H9 (cell line): Measurements from ENCODE around the gene GABRG1. TPM values are rescaled to one million over a fixed set of nuclear protein-coding genes. Genes with fewer than 3 reads are reported as not detected.

Experiments used
- DNase-seq: peaks from one replicate; pipeline ENCODE4 v3.0.0-alpha.2; 2017
- H2AFZ ChIP-seq: one replicate; pipeline ENCODE4 v1.6.1; 2013; ENCODE audit warnings: mild to moderate bottlenecking, low read length, control low read depth, moderate library complexity
- H2AK5ac ChIP-seq: 2 replicates; pipeline ENCODE4 v1.6.1; 2013; ENCODE audit warnings: low read length, control low read depth, mixed read lengths; ENCODE audit not compliant: insufficient read length
- H2BK120ac ChIP-seq: one replicate; pipeline ENCODE4 v1.6.1; 2013; ENCODE audit warnings: low read depth, mild to moderate bottlenecking, low read length, control low read depth, inconsistent platforms; ENCODE audit not compliant: poor library complexity, severe bottlenecking
- H2BK12ac ChIP-seq: 2 replicates; pipeline ENCODE4 v1.6.1; 2013; ENCODE audit warnings: low read length, control low read depth, mixed read lengths, low read depth; ENCODE audit not compliant: insufficient read length
- H2BK15ac ChIP-seq: 2 replicates; pipeline ENCODE4 v1.6.1; 2013; ENCODE audit warnings: low read depth, low read length, control low read depth
- H2BK20ac ChIP-seq: one replicate; pipeline ENCODE4 v1.6.1; 2013; ENCODE audit warnings: low read depth, mild to moderate bottlenecking, low read length, control low read depth, inconsistent platforms; ENCODE audit not compliant: poor library complexity, severe bottlenecking
- H2BK5ac ChIP-seq: 2 replicates; pipeline ENCODE4 v1.6.1; 2013; ENCODE audit warnings: low read length, control low read depth, mixed read lengths; ENCODE audit not compliant: insufficient read length
- H3K14ac ChIP-seq: 2 replicates; pipeline ENCODE4 v1.6.1; 2013; ENCODE audit warnings: low read length, control low read depth; ENCODE audit not compliant: insufficient read depth
- H3K18ac ChIP-seq: 2 replicates; pipeline ENCODE4 v1.6.1; 2013; ENCODE audit warnings: low read depth, mild to moderate bottlenecking, mixed read lengths, low read length, control low read depth; ENCODE audit not compliant: insufficient read length
- H3K23ac ChIP-seq: 2 replicates; pipeline ENCODE4 v1.6.1; 2013; ENCODE audit warnings: low read length, control low read depth, mixed read lengths, low read depth; ENCODE audit not compliant: insufficient read length
- H3K23me2 ChIP-seq: 2 replicates; pipeline ENCODE4 v1.6.1; 2013; ENCODE audit warnings: low read depth, mild to moderate bottlenecking, mixed read lengths, low read length, control low read depth; ENCODE audit not compliant: insufficient read length, poor library complexity, severe bottlenecking
- H3K27ac ChIP-seq: 2 replicates; pipeline ENCODE4 v1.5.1; 2013; ENCODE audit warnings: low read length, control low read depth, mixed read lengths, low read depth; ENCODE audit not compliant: insufficient read length
- H3K27me3 ChIP-seq: 2 replicates; pipeline ENCODE4 v1.6.1; 2013; ENCODE audit warnings: low read length, control low read depth, inconsistent platforms; ENCODE audit not compliant: insufficient read depth
- H3K4ac ChIP-seq: 2 replicates; pipeline ENCODE4 v1.6.1; 2013; ENCODE audit warnings: low read depth, mild to moderate bottlenecking, control low read depth, inconsistent platforms, low read length, moderate library complexity
- H3K4me1 ChIP-seq: 2 replicates; pipeline ENCODE4 v1.6.1; 2013; ENCODE audit warnings: low read length, control low read depth, inconsistent platforms; ENCODE audit not compliant: insufficient read depth
- H3K4me2 ChIP-seq: 2 replicates; pipeline ENCODE4 v1.6.1; 2013; ENCODE audit warnings: low read length, control low read depth, mixed read lengths; ENCODE audit not compliant: insufficient read length, insufficient read depth
- H3K56ac ChIP-seq: 2 replicates; pipeline ENCODE4 v1.6.1; 2013; ENCODE audit warnings: low read depth, mild to moderate bottlenecking, mixed read lengths, low read length, control low read depth; ENCODE audit not compliant: insufficient read length
- H3K79me1 ChIP-seq: 2 replicates; pipeline ENCODE4 v1.6.1; 2013; ENCODE audit warnings: low read depth, mild to moderate bottlenecking, moderate library complexity, low read length, control low read depth, inconsistent platforms; ENCODE audit not compliant: insufficient read depth, poor library complexity, severe bottlenecking
- H3K79me2 ChIP-seq: 2 replicates; pipeline ENCODE4 v1.6.1; 2013; ENCODE audit warnings: low read length, control low read depth, inconsistent platforms; ENCODE audit not compliant: insufficient read depth
- H3K9ac ChIP-seq: 2 replicates; pipeline ENCODE4 v1.6.1; 2013; ENCODE audit warnings: low read length, control low read depth, mixed read lengths; ENCODE audit not compliant: insufficient read length; ENCODE audit errors: extremely low read depth
- H3K9me3 ChIP-seq: one replicate; pipeline ENCODE4 v1.6.1; 2013; ENCODE audit warnings: low read depth, low read length, inconsistent platforms; ENCODE audit not compliant: control insufficient read depth
- H3T11ph ChIP-seq: one replicate; pipeline ENCODE4 v1.6.1; 2013; ENCODE audit warnings: mild to moderate bottlenecking, low read length, control low read depth, inconsistent platforms
- H4K20me1 ChIP-seq: one replicate; pipeline ENCODE4 v1.6.1; 2013; ENCODE audit not compliant: control insufficient read depth, insufficient read length, insufficient read depth
- H4K5ac ChIP-seq: 2 replicates; pipeline ENCODE4 v1.6.1; 2013; ENCODE audit warnings: low read depth, mild to moderate bottlenecking, mixed read lengths, low read length, control low read depth; ENCODE audit not compliant: insufficient read length
- H4K8ac ChIP-seq: replicated peaks from 2 replicates; pipeline ENCODE4 v1.6.1; 2013; ENCODE audit warnings: low read length, control low read depth, mixed read lengths, low read depth; ENCODE audit not compliant: insufficient read length
- H4K91ac ChIP-seq: 2 replicates; pipeline ENCODE4 v1.6.1; 2013; ENCODE audit warnings: low read depth, mild to moderate bottlenecking, moderate library complexity, mixed read lengths, low read length, control low read depth; ENCODE audit not compliant: insufficient read length
- H3K27ac Mint-ChIP-seq, 3 experiments: 2 replicates in 2 of 3; 3 replicates in 1 of 3; pipeline ENCODE4 v1.8.0; 2020 to 2021; ENCODE audit warnings: mixed read lengths in 3 of 3, mild to moderate bottlenecking in 1 of 3, moderate library complexity in 1 of 3
- H3K27me3 Mint-ChIP-seq: 2 replicates; pipeline ENCODE4 v1.8.0; 2021; ENCODE audit warnings: low read depth, mild to moderate bottlenecking, moderate library complexity, mixed read lengths
- H3K36me3 Mint-ChIP-seq, 3 experiments: 2 replicates in 2 of 3; 3 replicates in 1 of 3; pipeline ENCODE4 v1.8.0; 2020 to 2021; ENCODE audit warnings: low read depth in 3 of 3, mixed read lengths in 3 of 3; ENCODE audit not compliant: insufficient read depth in 1 of 3
- H3K4me1 Mint-ChIP-seq, 2 experiments: 2 replicates each; pipeline ENCODE4 v1.8.0; 2020; ENCODE audit warnings: mixed read lengths in 2 of 2
- H3K4me3 Mint-ChIP-seq, 2 experiments: 2 replicates in 1 of 2; 3 replicates in 1 of 2; pipeline ENCODE4 v1.8.0; 2020 to 2021; ENCODE audit warnings: mild to moderate bottlenecking in 2 of 2, mixed read lengths in 2 of 2, moderate library complexity in 1 of 2
- H3K9me3 Mint-ChIP-seq, 2 experiments: 2 replicates in 1 of 2; 3 replicates in 1 of 2; pipeline ENCODE4 v1.8.0; 2020; ENCODE audit warnings: mild to moderate bottlenecking in 2 of 2, mixed read lengths in 2 of 2, moderate library complexity in 1 of 2
- CTCF ChIP-seq: fragments of 200-600 bp; sonication (generic); conservative IDR thresholded peaks from 3 replicates; pipeline ENCODE4 v1.8.0; 2021; ENCODE audit warnings: antibody characterized with exemption, mild to moderate bottlenecking
- WGBS: extraction: QIAGEN DNeasy Blood & Tissue Kit; methylation state at CpG from one replicate; pipeline ENCODE4 v1.1.7; 2013; ENCODE audit warnings: missing lambda C conversion rate, low lambda C conversion rate, mixed read lengths; ENCODE audit not compliant: insufficient read length; ENCODE audit errors: extremely low coverage; 5-methylcytosine and 5-hydroxymethylcytosine counted together
- long read RNA-seq: library from polyadenylated mRNA; unstranded; transcript quantifications from one replicate; pipeline ENCODE4 v2.0.0, GENCODE V29; 2020
- total RNA-seq: library from RNA; stranded (reverse); gene quantifications from 2 replicates; pipeline ENCODE4 v1.2.1, GENCODE V29; 2021

Gene GABRG1
- 0.11 TPM in 2 replicates for total RNA-seq
- long read RNA-seq, partial matches to known transcripts, result 1 of 1 reads
- long read RNA-seq, other reads (novel, unspliced or antisense), result 0 of 1 reads

- Mint-ChIP-seq H3K36me3 (no peaks in the 10 kb centered on the region; a peak in 1 of 7 replicates), H3K4me3 (peak within 1 kb of the TSS; percentile 63 to 88), H3K27ac (peak within 1 kb of the TSS in 1 of 3 experiments; percentile 33; a peak in 3 of 7 replicates), H3K27me3 (peaks cover 3% of the 10 kb centered on the region), H3K9me3 (no peaks in the 10 kb centered on the region), H3K4me1 (peaks cover 12 to 13% of the 10 kb centered on the region in 2 experiments)
- Histone ChIP-seq H4K5ac (no peak within 1 kb of the TSS), H4K8ac (no peak within 1 kb of the TSS), H2BK12ac (no peak within 1 kb of the TSS), H3K4me2 (peak within 1 kb of the TSS; percentile 79), H3K4ac (no peak within 1 kb of the TSS), H3T11ph (no peak within 1 kb of the TSS), H4K20me1 (no peaks in the 10 kb centered on the region), H3K56ac (no peak within 1 kb of the TSS), H3K79me1 (no peaks in the 10 kb centered on the region), H3K9me3 (no peaks in the 10 kb centered on the region), H2AFZ (peak within 1 kb of the TSS; percentile 96), H3K23ac (no peak within 1 kb of the TSS), H3K27ac (no peak within 1 kb of the TSS), H2AK5ac (no peak within 1 kb of the TSS), H4K91ac (no peak within 1 kb of the TSS), H2BK120ac (no peak within 1 kb of the TSS), H3K79me2 (no peaks in the 10 kb centered on the region), H3K14ac (no peak within 1 kb of the TSS), H2BK15ac (no peak within 1 kb of the TSS), H3K27me3 (no peaks in the 10 kb centered on the region), H3K18ac (no peak within 1 kb of the TSS), H3K4me1 (no peaks in the 10 kb centered on the region), H3K23me2 (peaks cover 7% of the 10 kb centered on the region), H3K9ac (peak within 1 kb of the TSS; percentile 13), H2BK20ac (no peak within 1 kb of the TSS), H2BK5ac (no peak within 1 kb of the TSS)
- no peak for TF ChIP-seq CTCF
- DNase-seq, result peak; percentile 89
- WGBS, result no CpG with 5 or more reads among the region's 23 CpGs
Measured at GRCh38 chr4:46123913-46124755, at the start of gene GABRG1. GABRG1 (minus strand) TSS chr4:46124054; CDS start chr4:46123913, 141 bp downstream.
